Astrocyte of the cerebellum (primary cell): ENCODE results near the gene ZNF106.
A peak's percentile ranks its signal among the peaks of the same experiment; 100 is the strongest.

ENCODE experiments used
- DNase-seq: peaks from one replicate; pipeline ENCODE4 v3.0.0-alpha.2; 2011; ENCODE audit warnings: low read depth
- H3K4me3 ChIP-seq: 2 replicates; pipeline ENCODE4 v1.5.1; 2011; ENCODE audit warnings: mild to moderate bottlenecking, low read depth, low read length, moderate library complexity
- CTCF ChIP-seq: IDR thresholded peaks from 2 replicates; pipeline ENCODE4 v1.5.1; 2012; ENCODE audit warnings: low read length, low read depth, moderate library complexity, mild to moderate bottlenecking; ENCODE audit errors: missing control alignments
- in situ Hi-C: cut with HindIII; loops from 2 replicates; pipeline ENCODE4 v1.10.0; 2017; ENCODE audit warnings: low sequenced_read_pairs

Gene ZNF106

GRCh38 chr15:42448281-42448680 lies 42.7 kb downstream of the ZNF106 start:
- in situ Hi-C loops = loop anchor here (25.0 kb wide), 2 partner anchors 186 to 286 kb away; partner anchors contain the start of genes GANC, PLA2G4F and TMEM87A
- no peak overlapping the region for H3K4me3 ChIP-seq
- TF ChIP-seq CTCF = no peak
- DNase-seq = no peak

- TF ChIP-seq CTCF = no peak
- in situ Hi-C loops = loop anchor here (25.0 kb wide), 2 partner anchors 185 to 285 kb away; partner anchors contain the start of genes GANC, PLA2G4F and TMEM87A
- DNase-seq = no peak
- H3K4me3 ChIP-seq = no peak overlapping the region
These were observed 43.3 kb downstream of the ZNF106 start for GRCh38 chr15:42447599-42447998.

GRCh38 chr15:42445551-42445950 lies 45.4 kb downstream of the ZNF106 start:
- no peak overlapping the region for H3K4me3 ChIP-seq
- no peak for DNase-seq
- no peak for TF ChIP-seq CTCF
- in situ Hi-C loops = loop anchor here (25.0 kb wide), 2 partner anchors 183 to 283 kb away; partner anchors contain the start of genes GANC, PLA2G4F and TMEM87A

GRCh38 chr15:42444415-42445063 lies 46.4 kb downstream of the ZNF106 start:
- DNase-seq = no peak
- TF ChIP-seq CTCF = no peak
- in situ Hi-C loops = loop anchor here (25.0 kb wide), 2 partner anchors 182 to 282 kb away; partner anchors contain the start of genes GANC, PLA2G4F and TMEM87A
- no peak overlapping the region for H3K4me3 ChIP-seq

- peak; percentile 75 for DNase-seq
- no peak overlapping the region for H3K4me3 ChIP-seq
- no peak for TF ChIP-seq CTCF
- in situ Hi-C loops = loop anchor here (25.0 kb wide), 2 partner anchors 165 to 265 kb away; partner anchors contain the start of genes GANC, PLA2G4F and TMEM87A
These were observed 63.3 kb downstream of the ZNF106 start for GRCh38 chr15:42427429-42428223.

GRCh38 chr15:42421376-42421775 lies 69.6 kb downstream of the ZNF106 start:
- in situ Hi-C loops = no loop called here
- no peak overlapping the region for H3K4me3 ChIP-seq
- TF ChIP-seq CTCF = no peak
- DNase-seq = no peak
